IPS-18c (cell line): ENCODE measurements around the gene BLOC1S1.

Experiments used
- H3K4me3 ChIP-seq: 2 replicates; pipeline ENCODE4 v1.7.0; 2013; ENCODE audit warnings: low read depth, mild to moderate bottlenecking, low read length, moderate library complexity; ENCODE audit not compliant: insufficient read depth
- H3K9me3 ChIP-seq: one replicate; pipeline ENCODE4 v1.6.1; 2013; ENCODE audit warnings: mild to moderate bottlenecking, low read length, moderate library complexity; ENCODE audit not compliant: control insufficient read depth, insufficient read depth

Gene BLOC1S1

GRCh38 chr12:55692631-55693322 lies 23.1 kb upstream of the BLOC1S1 start:
- Histone ChIP-seq H3K9me3 (no peaks in the 10 kb centered on the region), H3K4me3 (no peak overlapping the region)

GRCh38 chr12:55693323-55694187 lies 22.3 kb upstream of the BLOC1S1 start:
- Histone ChIP-seq H3K4me3 (no peak overlapping the region), H3K9me3 (no peaks in the 10 kb centered on the region)

- H3K4me3 ChIP-seq = no peak overlapping the region
- no peaks in the 10 kb centered on the region for H3K9me3 ChIP-seq
Measured at GRCh38 chr12:55694188-55694515, 21.7 kb upstream of the BLOC1S1 start.

GRCh38 chr12:55694651-55695050 lies 21.2 kb upstream of the BLOC1S1 start:
- Histone ChIP-seq H3K4me3 (no peak overlapping the region), H3K9me3 (no peaks in the 10 kb centered on the region)

GRCh38 chr12:55695349-55695748 lies 20.5 kb upstream of the BLOC1S1 start:
- H3K9me3 ChIP-seq = no peaks in the 10 kb centered on the region
- no peak overlapping the region for H3K4me3 ChIP-seq

- H3K9me3 ChIP-seq = no peaks in the 10 kb centered on the region
- no peak overlapping the region for H3K4me3 ChIP-seq
Measured at GRCh38 chr12:55696141-55696540, 19.7 kb upstream of the BLOC1S1 start.

GRCh38 chr12:55696796-55697462 lies 18.9 kb upstream of the BLOC1S1 start:
- no peak overlapping the region for H3K4me3 ChIP-seq
- no peaks in the 10 kb centered on the region for H3K9me3 ChIP-seq

GRCh38 chr12:55697686-55698085 lies 18.2 kb upstream of the BLOC1S1 start:
- Histone ChIP-seq H3K9me3 (no peaks in the 10 kb centered on the region), H3K4me3 (no peak overlapping the region)

- H3K4me3 ChIP-seq = no peak overlapping the region
Measured at GRCh38 chr12:55698241-55698955, 17.4 kb upstream of the BLOC1S1 start.

GRCh38 chr12:55698965-55699364 lies 16.9 kb upstream of the BLOC1S1 start:
- Histone ChIP-seq H3K9me3 (no peaks in the 10 kb centered on the region), H3K4me3 (no peak overlapping the region)

More at GRCh38 chr12:55698241-55698955, 17.4 kb upstream of the BLOC1S1 start:
- H3K9me3 ChIP-seq = no peaks in the 10 kb centered on the region

- no peak overlapping the region for H3K4me3 ChIP-seq
- H3K9me3 ChIP-seq = no peaks in the 10 kb centered on the region
Measured at GRCh38 chr12:55699471-55700055, 16.3 kb upstream of the BLOC1S1 start.

GRCh38 chr12:55700255-55701018 lies 15.4 kb upstream of the BLOC1S1 start:
- Histone ChIP-seq H3K9me3 (no peaks in the 10 kb centered on the region), H3K4me3 (no peak overlapping the region)

GRCh38 chr12:55702861-55703260 lies 13.0 kb upstream of the BLOC1S1 start:
- Histone ChIP-seq H3K4me3 (no peak overlapping the region), H3K9me3 (no peaks in the 10 kb centered on the region)

GRCh38 chr12:55703288-55703687 lies 12.6 kb upstream of the BLOC1S1 start:
- Histone ChIP-seq H3K4me3 (no peak overlapping the region), H3K9me3 (no peaks in the 10 kb centered on the region)

- H3K4me3 ChIP-seq = no peak overlapping the region
Measured at GRCh38 chr12:55703901-55704761, 11.7 kb upstream of the BLOC1S1 start.

More at GRCh38 chr12:55703901-55704761, 11.7 kb upstream of the BLOC1S1 start:
- no peaks in the 10 kb centered on the region for H3K9me3 ChIP-seq
